Mucosa of descending colon (tissue), 3 donors: ENCODE data around the gene ITGB7. TPM values are rescaled to one million over a fixed set of nuclear protein-coding genes. Genes with fewer than 3 reads are reported as not detected.
A peak's percentile ranks its signal among the peaks of the same experiment; 100 is the strongest.

ENCODE experiments used
- ATAC-seq: fragments of 200-7000 bp; cut with Tn5 transposase; one replicate; pipeline ENCODE4 v1.9.1; 2020; ENCODE audit warnings: mild to moderate bottlenecking, moderate library complexity
- DNase-seq, 3 donors: peaks; one replicate each; pipeline ENCODE4 v3.0.0-alpha.2; 2020
- H3K36me3 ChIP-seq: fragments of 200-600 bp; one replicate; pipeline ENCODE4 v1.8.0; 2021; ENCODE audit warnings: low read depth, mild to moderate bottlenecking
- H3K4me1 ChIP-seq: fragments of 200-600 bp; one replicate; pipeline ENCODE4 v1.8.0; 2021; ENCODE audit warnings: low read depth, mild to moderate bottlenecking
- H3K4me3 ChIP-seq: fragments of 200-600 bp; one replicate; pipeline ENCODE4 v1.8.0; 2021; ENCODE audit warnings: mild to moderate bottlenecking
- H3K9me3 ChIP-seq: fragments of 200-600 bp; one replicate; pipeline ENCODE4 v1.8.0; 2021; ENCODE audit warnings: mild to moderate bottlenecking
- intact Hi-C, 2 donors: fragments of 100-400 bp; cut with DNase I in 1 of 2; cut with micrococcal nuclease in 1 of 2; formaldehyde crosslinking; loops; one replicate each; pipeline versions ENCODE4 v1.11.0 to v1.11.1; 2022; cut with DNase I, micrococcal nuclease
- total RNA-seq, 3 donors: library from RNA; stranded (reverse); fragmentation: NEBNext Ultra II Directional in 2 of 3; extraction: Animal tissue kit (Norgen Biotek cat#: 25700) in 2 of 3; gene quantifications; one replicate each; pipeline versions ENCODE4 v1.2.1 to v1.2.4, GENCODE V29; 2021 to 2023
- TF ChIP-seq, protein P1 (sequence below): fragments of 200-600 bp; IDR thresholded peaks from one replicate; pipeline ENCODE4 v1.8.0; 2022; ENCODE audit warnings: antibody characterized with exemption, mild to moderate bottlenecking
- donor health status: DM: no; HTN: no; CAD: no; lungs with moderate emphysema.
- donor health status: DM: no; HTN: no; CAD: no.
- donor health status: DM: no; HTN: yes; CAD: no.

Gene ITGB7
- total RNA-seq, 3 donors from 2014 or later, result 6.2 to 13.8 (median 7.3) TPM

- ATAC-seq (no peak), DNase-seq (no peak)
- Histone ChIP-seq H3K9me3 (no peaks in the 10 kb centered on the region), H3K4me3 (no peak overlapping the region), H3K4me1 (peaks cover 22% of the 10 kb centered on the region), H3K36me3 (peaks cover 13% of the 10 kb centered on the region)
- intact Hi-C loops, result no loop called here
- TF ChIP-seq, protein P1, sequence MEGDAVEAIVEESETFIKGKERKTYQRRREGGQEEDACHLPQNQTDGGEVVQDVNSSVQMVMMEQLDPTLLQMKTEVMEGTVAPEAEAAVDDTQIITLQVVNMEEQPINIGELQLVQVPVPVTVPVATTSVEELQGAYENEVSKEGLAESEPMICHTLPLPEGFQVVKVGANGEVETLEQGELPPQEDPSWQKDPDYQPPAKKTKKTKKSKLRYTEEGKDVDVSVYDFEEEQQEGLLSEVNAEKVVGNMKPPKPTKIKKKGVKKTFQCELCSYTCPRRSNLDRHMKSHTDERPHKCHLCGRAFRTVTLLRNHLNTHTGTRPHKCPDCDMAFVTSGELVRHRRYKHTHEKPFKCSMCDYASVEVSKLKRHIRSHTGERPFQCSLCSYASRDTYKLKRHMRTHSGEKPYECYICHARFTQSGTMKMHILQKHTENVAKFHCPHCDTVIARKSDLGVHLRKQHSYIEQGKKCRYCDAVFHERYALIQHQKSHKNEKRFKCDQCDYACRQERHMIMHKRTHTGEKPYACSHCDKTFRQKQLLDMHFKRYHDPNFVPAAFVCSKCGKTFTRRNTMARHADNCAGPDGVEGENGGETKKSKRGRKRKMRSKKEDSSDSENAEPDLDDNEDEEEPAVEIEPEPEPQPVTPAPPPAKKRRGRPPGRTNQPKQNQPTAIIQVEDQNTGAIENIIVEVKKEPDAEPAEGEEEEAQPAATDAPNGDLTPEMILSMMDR, result no peak
Measured at GRCh38 chr12:53186745-53187144, 20.3 kb downstream of the ITGB7 start.

DNA sequence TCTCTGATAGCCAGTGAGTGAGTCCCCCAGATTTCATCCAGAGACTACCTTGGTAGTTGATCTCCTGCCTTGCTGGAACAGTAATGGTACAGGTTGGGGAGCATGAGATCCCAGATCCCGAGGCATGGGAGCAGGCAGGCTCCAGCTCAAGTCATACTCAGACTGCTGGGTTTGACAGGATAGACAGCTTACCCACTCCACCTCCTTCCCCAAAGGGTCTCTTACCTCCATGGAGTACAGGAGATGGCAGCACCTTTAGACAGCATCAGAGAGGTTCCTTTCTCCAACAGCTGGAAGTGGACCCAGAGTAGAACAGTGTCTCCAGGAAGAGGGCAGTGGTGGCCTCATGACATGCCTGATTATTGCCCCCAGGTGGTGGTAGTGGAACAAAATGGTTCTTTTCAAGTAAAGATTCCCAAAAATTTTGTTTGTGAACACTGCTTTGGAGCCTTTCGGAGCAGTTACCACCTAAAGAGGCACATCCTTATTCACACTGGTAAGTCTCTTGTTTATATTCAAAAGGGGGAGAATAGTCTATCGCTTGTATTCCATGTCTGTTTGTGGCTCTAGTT is 21.4 kb downstream of the ITGB7 start:
- Histone ChIP-seq H3K4me3 (no peak overlapping the region), H3K36me3 (peaks cover 13% of the 10 kb centered on the region), H3K9me3 (no peaks in the 10 kb centered on the region), H3K4me1 (peaks cover 28% of the 10 kb centered on the region)
- intact Hi-C loops, result no loop called here
- no peak for ATAC-seq
- TF ChIP-seq, protein P1, result no peak
- no peak for DNase-seq

DNA sequence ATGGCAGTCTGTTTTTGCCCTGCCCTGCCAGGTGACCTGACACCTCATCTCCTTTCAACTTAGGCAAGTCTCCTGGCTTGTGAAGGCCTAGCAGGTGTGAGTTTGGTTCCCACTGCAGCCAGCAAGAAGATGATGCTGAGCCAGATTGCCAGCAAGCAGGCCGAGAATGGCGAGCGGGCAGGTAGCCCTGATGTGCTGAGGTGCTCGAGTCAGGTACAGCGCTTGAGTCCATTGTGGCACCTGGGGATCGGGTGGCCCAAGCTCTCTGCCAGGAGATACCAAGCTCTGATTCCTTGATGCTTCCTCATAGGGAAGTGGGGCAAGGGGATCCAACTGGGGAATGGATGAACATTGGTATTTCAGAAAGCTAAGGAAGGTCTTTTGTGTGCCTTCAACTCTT is 22.2 kb downstream of the ITGB7 start:
- intact Hi-C loops, result no loop called here
- H3K4me1 ChIP-seq, result peaks cover 28% of the 10 kb centered on the region
- no peak overlapping the region for H3K4me3 ChIP-seq

GRCh38 chr12:53182903-53183302 is 24.1 kb downstream of the ITGB7 start:
- intact Hi-C loops, result no loop called here
- peaks cover 13% of the 10 kb centered on the region for H3K36me3 ChIP-seq
- H3K4me1 ChIP-seq, result peaks cover 28% of the 10 kb centered on the region
- ATAC-seq (peak; percentile 3), DNase-seq (no peak)
- no peaks in the 10 kb centered on the region for H3K9me3 ChIP-seq
- H3K4me3 ChIP-seq, result no peak overlapping the region
- TF ChIP-seq, protein P1, result no peak

More for the DNA sequence above, 22.2 kb downstream of the ITGB7 start:
- H3K36me3 ChIP-seq, result peaks cover 13% of the 10 kb centered on the region
- DNase-seq, result no peak
- TF ChIP-seq, protein P1, result no peak
- ATAC-seq, result no peak
- no peaks in the 10 kb centered on the region for H3K9me3 ChIP-seq

DNA sequence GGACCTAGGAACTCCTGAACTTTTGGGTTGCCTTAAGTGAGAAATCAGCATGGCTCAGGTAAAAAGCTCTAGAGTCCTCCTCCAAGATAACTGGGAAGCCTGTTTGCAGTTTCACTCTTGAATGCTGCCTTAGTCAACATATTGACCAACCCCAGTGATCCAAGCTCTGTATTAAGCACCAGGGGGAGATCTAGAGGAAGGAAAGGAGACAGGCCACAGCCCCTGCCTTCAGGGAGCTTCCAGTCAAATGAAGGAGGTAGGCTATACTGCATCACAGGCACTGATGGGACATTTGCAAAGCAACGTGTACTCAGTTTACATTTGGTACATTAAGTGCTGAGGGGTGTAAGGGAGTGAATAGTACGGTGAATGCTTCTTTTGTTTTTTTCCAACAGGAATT is 25.1 kb downstream of the ITGB7 start:
- intact Hi-C loops, result no loop called here

More for the DNA sequence above, 25.1 kb downstream of the ITGB7 start:
- DNase-seq (no peak), ATAC-seq (no peak)
- Histone ChIP-seq H3K9me3 (no peaks in the 10 kb centered on the region), H3K36me3 (peaks cover 12% of the 10 kb centered on the region), H3K4me1 (peaks cover 28% of the 10 kb centered on the region), H3K4me3 (no peak overlapping the region)
- TF ChIP-seq, protein P1, result no peak
